ENCODE results near the gene IL15RA.
"Not testable (repeated sequence)": the region's sequence is repeated elsewhere in the genome, so short reads cannot be mapped to it uniquely, and the experiment has no call there.

IL15RA gene

DNA sequence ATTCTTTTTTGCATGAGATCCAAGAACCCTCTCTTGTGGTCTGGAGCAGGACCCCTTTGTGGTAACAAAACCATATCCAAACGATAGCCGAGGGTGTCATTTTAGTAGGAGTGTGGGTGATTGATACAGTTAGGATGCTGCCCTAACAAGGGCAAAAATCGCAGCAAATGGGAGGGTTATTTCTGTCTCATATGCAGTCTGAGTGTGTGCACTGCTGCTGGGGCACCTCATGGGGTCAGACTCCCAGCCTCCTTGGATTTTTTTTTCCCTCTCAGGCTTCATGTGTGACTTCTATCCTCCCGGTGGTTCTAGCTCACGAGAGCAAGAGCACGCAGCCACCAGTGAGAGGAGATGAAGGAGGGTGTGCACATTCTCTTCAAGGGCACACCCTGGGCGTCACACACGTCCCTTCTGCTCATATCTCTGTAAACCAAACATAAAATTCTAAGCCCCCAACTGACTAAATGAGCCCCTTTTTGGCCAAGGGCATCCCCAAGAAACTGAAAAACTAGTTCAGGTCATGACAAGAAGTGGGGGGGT, 28.6 kb upstream of the IL15RA start:
- no peak for DNase-seq

GRCh38 chr10:6005161-6005804, 27.9 kb upstream of the IL15RA start:
- DNase-seq, result not testable (repeated sequence)

DNA sequence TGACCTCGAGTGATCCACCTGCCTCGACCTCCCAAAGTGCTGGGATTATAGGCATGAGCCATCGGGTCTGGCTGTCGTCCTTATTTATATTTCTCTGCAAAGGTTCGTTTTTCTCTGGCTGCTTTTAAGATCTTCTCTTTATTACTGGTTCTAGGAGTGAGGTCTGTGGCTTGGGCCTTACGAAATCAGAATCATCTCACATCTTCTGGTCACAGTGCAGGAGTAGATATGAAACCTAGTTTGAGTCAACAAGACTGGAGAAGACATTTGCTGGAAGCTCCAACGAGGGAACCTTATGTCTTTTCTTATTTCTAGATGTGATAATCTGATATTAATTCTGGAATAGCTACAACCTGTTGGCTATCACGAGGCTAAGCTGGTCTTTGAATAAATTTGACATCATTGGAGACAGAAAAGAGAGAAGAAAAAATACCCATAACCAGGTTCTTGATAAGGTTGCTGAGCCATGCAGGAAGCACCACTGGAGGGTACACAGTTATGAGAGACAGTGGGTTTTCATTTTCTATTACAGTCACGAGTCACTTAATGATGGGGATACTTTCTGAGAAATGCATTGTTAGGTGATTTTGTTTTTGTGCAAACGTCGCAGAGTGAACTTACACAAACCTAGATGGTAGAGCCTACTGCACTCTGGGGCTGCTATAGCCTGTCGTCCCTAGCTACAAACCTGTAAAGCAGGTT, 25.6 kb upstream of the IL15RA start:
- DNase-seq, result no peak

GRCh38 chr10:5999440-6000165, 22.3 kb upstream of the IL15RA start:
- DNase-seq, result no peak

GRCh38 chr10:5996696-5997095, 19.4 kb upstream of the IL15RA start:
- DNase-seq, result no peak

- DNase-seq, result no peak
Measured at GRCh38 chr10:5992398-5992797, 15.1 kb upstream of the IL15RA start.

DNA sequence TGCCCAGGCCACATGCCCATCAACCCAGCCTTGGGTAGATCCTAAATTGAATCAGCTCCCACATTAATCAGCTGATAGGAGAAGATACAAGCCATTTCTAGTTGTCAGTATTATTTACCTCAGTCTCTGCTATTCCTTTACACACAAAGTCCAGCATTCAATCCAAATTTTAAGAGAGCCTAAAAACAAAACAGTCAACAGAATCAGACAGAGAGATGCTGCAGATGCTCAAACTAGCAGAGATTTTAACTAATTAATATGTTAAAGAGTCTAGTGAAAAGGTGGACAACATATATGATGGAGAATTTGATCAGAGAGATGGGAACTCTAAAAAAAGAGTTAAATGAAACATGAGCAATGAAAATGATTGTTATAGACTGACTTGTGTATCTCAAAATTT, 14.4 kb upstream of the IL15RA start:
- DNase-seq, result no peak

GRCh38 chr10:5989756-5990155, 12.4 kb upstream of the IL15RA start:
- DNase-seq, result no peak

DNA sequence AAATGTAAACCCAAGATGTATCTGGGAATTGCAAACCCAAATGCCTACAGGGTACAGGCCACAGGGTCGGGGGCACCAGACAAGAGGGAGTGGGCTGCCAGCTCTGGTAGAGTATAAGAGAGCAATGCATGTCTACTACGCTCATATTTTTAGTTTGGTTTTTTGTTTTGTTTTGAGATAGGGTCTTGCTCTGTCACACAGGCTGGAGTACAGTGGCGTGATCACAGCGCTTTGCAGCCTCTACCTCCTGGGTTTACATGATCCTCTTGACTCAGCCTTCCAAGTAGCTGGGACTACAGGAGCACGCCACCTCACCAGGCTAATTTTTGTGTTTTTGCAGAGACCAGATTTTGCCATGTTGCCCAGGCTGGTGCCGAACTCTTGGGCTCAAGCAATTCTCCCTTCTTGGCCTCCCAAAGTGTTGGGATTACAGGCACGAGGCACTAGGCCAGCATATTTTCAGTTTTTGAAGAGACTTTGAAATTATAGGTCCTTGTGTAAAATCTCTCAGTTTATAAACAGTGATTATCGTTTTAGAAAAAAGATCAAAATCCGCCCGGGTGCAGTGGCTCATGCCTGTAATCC, 11.1 kb upstream of the IL15RA start:
- DNase-seq, result no peak

GRCh38 chr10:5987747-5988146, 10.4 kb upstream of the IL15RA start:
- no peak for DNase-seq

DNA sequence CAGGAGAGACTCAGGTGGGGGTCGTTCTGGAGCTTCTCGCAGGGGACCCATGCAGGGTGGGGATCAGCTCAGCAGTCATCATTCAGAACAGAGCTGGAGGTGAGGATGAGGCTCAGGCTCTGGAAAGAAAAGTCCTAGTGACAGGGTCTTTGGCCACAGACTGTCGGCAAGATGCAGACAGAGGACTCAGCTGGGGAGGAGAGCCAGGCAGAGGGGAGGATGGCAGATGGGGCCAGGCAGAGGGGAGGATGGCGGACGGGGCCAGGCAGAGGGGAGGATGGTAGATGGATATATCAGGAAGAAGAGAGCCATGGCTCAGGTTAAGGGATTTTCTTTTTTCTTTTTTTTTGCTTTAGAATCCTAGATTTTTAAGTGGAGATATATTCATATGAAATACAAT, 7.7 kb upstream of the IL15RA start:
- DNase-seq, result no peak

DNA sequence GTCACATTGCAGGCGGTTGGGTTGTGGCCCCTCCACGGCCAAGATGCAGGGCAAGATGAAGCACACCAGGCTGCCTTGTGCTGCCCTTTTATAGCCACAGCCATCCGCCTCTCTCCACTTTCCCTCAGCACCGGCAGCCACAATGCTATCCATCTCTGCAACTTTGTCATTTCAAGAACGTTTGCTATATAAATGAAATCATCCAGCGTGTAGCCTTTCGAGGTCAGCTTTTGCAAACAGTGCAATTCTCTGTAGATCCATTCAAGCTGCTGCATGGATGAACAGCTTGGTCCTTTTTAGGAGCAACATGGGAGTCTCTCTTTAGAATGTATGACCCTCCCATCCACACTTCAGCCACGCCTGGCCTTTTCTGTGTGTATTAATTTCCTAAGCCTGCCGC, 6.4 kb upstream of the IL15RA start:
- no peak for DNase-seq

DNA sequence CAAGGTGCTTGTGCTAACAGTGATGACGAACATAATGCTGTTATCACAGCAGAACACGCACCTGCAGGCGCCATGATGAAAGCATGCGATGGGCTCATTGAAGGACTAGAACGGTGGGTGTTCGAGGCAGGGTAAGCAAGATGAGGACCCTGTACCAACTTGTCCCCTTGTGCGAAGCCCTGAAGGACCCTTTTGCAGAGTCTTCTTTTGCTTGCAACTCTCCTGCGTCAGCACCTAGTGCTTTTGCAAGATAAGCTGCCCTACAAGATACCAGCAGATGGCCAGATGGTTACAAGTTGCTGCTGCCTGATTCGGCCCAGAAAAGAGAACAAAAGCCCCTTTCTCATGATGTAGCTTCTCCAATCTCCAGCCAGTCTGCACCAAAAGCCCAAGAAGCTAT, 4.2 kb upstream of the IL15RA start:
- no peak for DNase-seq

DNA sequence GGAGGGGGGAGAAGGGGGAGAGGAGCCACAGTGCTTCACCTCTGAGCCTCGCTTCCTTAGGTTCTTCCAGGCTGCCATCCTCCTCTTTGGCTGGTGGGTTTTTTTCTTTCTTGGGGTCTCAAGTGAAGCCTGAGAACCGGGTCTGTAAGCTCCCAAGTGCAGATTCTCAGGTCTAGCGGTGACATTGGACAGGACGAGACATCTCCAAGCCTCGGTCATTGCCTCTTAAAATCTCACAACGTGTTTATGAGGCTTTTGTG, 817 bp upstream of the IL15RA start:
- DNase-seq, result no peak

DNA sequence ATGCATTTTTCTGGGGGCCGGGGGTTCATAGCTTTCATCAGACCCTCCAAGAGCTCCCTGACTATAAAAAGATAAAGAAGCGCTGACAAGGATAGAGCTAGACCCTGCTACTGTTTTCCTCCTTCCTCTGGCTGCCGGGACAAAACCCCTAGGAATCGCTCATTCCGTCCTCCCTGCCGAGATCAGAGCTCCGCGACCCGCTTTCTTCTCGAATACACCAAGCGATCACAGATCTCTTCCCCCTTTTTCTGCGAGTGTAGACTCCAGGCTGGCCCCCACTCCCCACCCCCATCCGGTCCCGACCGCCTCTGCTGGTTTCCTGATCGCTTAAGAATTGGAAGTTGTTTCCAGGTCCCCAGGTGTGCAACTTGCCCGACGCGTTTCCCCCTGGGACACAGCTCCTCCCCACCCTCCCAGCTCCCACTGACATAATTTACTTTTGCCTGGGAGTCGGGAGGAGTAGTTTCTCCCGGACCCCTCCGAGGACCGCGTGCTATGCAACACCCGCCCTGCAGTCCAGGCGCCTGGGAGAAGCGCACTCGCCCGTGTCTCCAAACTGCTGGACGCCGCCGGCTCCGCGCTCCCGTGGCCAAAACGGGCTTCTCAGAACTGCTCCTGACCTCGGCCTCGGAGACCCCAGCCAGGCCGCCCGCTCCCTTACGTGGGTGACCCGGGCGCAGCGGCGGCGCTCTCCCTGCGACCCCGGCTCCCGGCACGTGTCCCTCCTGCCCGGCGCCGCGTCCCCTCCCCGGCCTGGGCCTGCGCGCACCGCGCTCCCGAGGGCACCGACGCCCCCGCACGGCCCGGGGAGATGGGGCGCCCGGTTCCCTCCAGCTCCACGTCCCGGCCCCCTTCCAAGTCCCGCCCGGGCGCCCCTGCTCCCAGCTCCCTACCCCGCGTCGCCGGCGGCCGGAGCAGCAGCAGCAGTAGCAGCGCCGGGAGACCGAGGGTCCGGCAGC, 552 bp downstream of the IL15RA start:
- peak; percentile 71 for DNase-seq

DNA sequence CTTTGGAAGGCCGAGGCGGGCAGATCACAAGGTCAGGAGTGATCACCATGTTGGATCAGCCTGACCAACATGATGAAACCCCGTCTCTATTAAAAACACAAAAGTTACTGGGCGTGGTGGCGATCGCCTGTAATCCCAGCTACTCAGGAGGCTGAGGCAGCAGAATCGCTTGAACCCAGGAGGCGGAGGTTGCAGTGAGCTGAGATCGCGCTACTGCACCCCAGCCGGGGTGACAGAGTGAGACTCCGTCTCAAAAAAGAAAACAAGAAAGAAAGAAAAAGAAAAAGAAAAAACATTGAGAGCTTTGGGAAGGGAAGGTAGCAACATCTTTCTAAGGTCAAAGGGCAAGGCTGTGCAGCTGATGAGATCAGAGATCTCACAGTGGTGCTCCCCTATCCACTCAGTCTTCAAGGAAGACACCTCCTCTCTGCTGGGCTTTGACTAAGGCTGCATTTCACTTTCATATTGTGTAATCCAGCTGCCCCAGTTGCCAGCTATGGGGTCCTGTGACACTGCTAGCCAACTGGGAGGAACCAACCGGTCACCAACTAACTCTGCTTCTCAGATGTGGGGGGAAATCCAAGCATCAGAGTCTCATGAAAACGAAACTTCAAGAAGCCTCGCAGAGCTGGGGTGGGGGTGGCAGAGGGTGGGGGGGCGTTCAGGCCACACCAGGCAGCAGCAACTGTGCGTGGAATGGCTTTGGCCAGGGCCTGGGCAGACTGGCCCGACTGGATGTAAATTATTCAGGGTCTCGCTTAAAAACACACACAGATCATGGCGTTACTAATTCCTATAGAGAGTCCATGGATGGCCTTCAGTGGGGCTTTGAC, 1.5 kb downstream of the IL15RA start:
- DNase-seq, result peak; percentile 58

GRCh38 chr10:5973069-5973468, 4.3 kb downstream of the IL15RA start:
- no peak for DNase-seq

DNA sequence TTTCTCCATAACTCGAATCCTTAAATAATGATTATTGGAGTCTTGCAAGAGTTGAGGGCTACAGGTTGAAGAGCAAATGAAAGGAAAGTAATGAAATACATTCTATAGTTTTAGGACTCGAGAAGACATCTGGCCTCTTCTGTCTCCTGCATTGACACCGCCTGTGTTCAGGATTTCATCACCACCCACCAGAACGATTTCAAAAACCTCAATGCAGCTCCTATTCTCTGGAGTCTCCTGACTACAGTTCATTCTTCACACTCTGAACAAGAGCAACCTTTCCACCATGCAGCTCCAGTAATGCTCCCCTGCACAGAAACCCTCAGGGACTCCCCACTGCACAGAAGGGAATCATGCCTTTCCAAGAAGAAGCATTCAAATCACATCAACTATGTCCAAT, 5.5 kb downstream of the IL15RA start:
- no peak for DNase-seq

- DNase-seq, result no peak
Measured at GRCh38 chr10:5971315-5971832, 6.0 kb downstream of the IL15RA start.

GRCh38 chr10:5970527-5970926, 6.8 kb downstream of the IL15RA start:
- no peak for DNase-seq

DNA sequence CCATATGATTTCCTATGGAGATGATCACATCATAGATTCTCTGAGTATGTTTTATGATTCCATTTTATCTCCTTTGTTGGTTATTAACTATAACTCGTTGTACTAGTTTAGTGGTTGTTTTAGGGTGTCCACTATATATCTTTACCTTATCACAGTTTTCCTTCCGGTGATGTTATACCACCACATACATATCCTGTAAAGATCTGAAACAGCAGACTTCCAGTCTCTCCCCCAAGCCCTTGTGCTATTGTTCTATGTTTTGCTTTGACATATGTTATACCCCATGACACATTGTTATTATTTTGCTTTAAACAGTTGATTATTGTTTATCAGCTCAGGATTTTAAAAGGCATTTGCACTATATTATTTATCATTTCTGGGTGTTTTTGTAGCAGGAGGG, 7.3 kb downstream of the IL15RA start:
- DNase-seq, result no peak
